MG63 (cell line): ENCODE results near the gene F2RL3. TPM values are rescaled to one million over a fixed set of nuclear protein-coding genes. Genes with fewer than 3 reads are reported as not detected.
"Not testable (repeated sequence)": the region's sequence is repeated elsewhere in the genome, so short reads cannot be mapped to it uniquely, and the experiment has no call there.

ENCODE experiments used
- DNase-seq: peaks from one replicate; pipeline ENCODE4 v3.0.0-alpha.2; 2020
- H3K27me3 ChIP-seq: fragments of 250-450 bp; sonication (Bioruptor Pico); 2 replicates; pipeline ENCODE4 v1.5.1; 2020; ENCODE audit warnings: mild to moderate bottlenecking, moderate library complexity
- H3K36me3 ChIP-seq: fragments of 250-450 bp; sonication (Bioruptor Pico); 2 replicates; pipeline ENCODE4 v1.5.1; 2020; ENCODE audit warnings: mild to moderate bottlenecking, moderate library complexity
- H3K4me3 ChIP-seq: fragments of 250-450 bp; sonication (Bioruptor Pico); 2 replicates; pipeline ENCODE4 v1.5.1; 2020; ENCODE audit warnings: mild to moderate bottlenecking, moderate library complexity
- H3K9me3 ChIP-seq: fragments of 250-450 bp; sonication (Bioruptor Pico); 2 replicates; pipeline ENCODE4 v1.5.1; 2020; ENCODE audit warnings: mild to moderate bottlenecking, moderate library complexity
- total RNA-seq: library from RNA; depleted of rRNA; stranded (reverse); fragments of >200 nt; shearing (Covaris generic); gene quantifications from 2 replicates; pipeline ENCODE4 v1.2.3, GENCODE V29; 2014; ENCODE audit warnings: low replicate concordance

F2RL3 gene
- total RNA-seq, 1 experiment from 2014 or later = not detected

DNA sequence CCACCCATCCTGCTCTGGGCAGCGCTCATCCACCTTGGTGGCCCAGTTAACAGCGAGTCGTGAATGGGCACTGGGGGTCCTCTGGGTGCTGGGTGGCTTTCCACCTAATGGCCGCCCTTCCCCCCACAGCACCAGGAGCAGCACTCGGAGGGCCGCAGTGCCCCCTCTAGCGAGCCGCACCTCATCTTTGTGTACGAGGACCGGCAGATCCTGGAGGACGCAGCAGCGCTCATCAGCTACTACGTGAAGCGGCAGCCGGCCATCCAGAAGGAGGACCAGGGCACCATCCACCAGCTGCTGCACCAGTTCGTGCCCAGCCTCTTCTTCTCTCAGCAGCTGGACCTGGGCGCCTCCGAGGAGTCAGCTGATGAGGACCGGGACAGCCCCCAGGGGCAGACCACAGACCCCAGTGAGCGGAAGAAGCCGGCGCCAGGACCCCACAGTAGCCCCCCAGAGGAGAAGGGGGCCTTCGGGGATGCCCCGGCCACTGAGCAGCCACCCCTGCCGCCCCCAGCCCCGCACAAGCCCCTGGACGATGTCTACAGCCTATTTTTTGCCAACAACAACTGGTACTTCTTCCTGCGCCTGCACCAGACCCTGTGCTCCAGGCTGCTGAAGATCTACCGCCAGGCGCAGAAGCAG lies 19.3 kb upstream of the F2RL3 start:
- Histone ChIP-seq H3K27me3 (no peaks in the 10 kb centered on the region), H3K36me3 (peaks cover 79% of the 10 kb centered on the region)

GRCh38 chr19:16871871-16872270 lies 16.9 kb upstream of the F2RL3 start:
- Histone ChIP-seq H3K36me3 (peaks cover 72% of the 10 kb centered on the region), H3K4me3 (no peak overlapping the region)

More for the DNA sequence above, 19.3 kb upstream of the F2RL3 start:
- H3K4me3 ChIP-seq = no peak overlapping the region
- DNase-seq = no peak
- H3K9me3 ChIP-seq = no peaks in the 10 kb centered on the region

DNA sequence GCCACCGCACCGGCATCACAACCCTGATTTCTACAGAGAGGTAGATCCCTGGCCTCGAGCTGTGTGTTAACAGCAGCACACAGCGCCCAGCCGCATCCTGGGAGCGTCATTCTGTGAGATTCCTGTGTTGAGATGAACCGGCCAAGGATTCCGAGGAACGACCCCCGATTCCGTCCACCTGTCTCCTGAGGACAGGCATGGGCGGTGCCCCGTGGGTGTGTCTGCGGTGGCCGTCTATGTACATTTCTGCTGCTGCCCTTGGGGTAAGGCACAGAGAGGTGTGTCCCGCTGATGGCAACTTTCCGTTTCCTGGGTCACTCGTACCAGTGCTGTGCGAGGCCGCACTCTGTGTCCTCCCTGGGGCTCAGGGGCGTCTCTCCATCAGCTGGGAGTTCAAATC lies 16.1 kb upstream of the F2RL3 start:
- no peak for DNase-seq
- no peak overlapping the region for H3K4me3 ChIP-seq
- no peaks in the 10 kb centered on the region for H3K27me3 ChIP-seq
- H3K36me3 ChIP-seq = peaks cover 72% of the 10 kb centered on the region
- H3K9me3 ChIP-seq = no peaks in the 10 kb centered on the region

More at GRCh38 chr19:16871871-16872270, 16.9 kb upstream of the F2RL3 start:
- H3K9me3 ChIP-seq = no peaks in the 10 kb centered on the region
- no peak for DNase-seq
- H3K27me3 ChIP-seq = no peaks in the 10 kb centered on the region

DNA sequence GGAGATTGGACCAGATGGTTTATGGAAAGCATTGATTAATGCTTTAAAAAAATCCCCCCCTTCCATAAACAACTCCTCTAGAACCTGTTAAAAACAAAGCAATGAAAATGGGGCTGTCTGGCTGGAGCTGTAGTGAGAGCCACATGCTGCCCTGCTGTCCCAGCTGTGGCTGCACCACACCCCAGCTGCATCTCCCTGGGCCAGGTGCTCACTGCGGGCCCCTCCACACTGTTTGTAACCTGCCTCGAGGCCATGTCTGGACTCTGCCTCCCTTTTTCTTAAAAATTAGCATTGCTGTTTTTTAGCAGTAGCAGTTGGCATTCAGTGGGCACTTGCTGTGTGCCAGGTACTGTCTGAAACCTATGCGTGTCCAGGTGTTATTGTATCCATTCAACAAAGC lies 15.2 kb upstream of the F2RL3 start:
- H3K36me3 ChIP-seq = peaks cover 74% of the 10 kb centered on the region
- H3K27me3 ChIP-seq = no peaks in the 10 kb centered on the region
- no peak for DNase-seq
- no peaks in the 10 kb centered on the region for H3K9me3 ChIP-seq
- H3K4me3 ChIP-seq = no peak overlapping the region

- H3K9me3 ChIP-seq = no peaks in the 10 kb centered on the region
- no peak for DNase-seq
- H3K4me3 ChIP-seq = no peak overlapping the region
- no peaks in the 10 kb centered on the region for H3K27me3 ChIP-seq
- peaks cover 76% of the 10 kb centered on the region for H3K36me3 ChIP-seq
Measured at GRCh38 chr19:16874250-16874977, 14.4 kb upstream of the F2RL3 start.

- DNase-seq, H3K4me3 ChIP-seq, H3K27me3 ChIP-seq, H3K9me3 ChIP-seq: not testable (repeated sequence)
- peaks cover 78% of the 10 kb centered on the region for H3K36me3 ChIP-seq
Measured at GRCh38 chr19:16874978-16875299, 13.9 kb upstream of the F2RL3 start.

GRCh38 chr19:16875584-16876555 lies 12.9 kb upstream of the F2RL3 start:
- no peak for DNase-seq
- Histone ChIP-seq H3K9me3 (peaks cover 2% of the 10 kb centered on the region; the same call in 1 of the 2 replicates), H3K27me3 (no peaks in the 10 kb centered on the region), H3K36me3 (peaks cover 84% of the 10 kb centered on the region), H3K4me3 (no peak overlapping the region)

DNA sequence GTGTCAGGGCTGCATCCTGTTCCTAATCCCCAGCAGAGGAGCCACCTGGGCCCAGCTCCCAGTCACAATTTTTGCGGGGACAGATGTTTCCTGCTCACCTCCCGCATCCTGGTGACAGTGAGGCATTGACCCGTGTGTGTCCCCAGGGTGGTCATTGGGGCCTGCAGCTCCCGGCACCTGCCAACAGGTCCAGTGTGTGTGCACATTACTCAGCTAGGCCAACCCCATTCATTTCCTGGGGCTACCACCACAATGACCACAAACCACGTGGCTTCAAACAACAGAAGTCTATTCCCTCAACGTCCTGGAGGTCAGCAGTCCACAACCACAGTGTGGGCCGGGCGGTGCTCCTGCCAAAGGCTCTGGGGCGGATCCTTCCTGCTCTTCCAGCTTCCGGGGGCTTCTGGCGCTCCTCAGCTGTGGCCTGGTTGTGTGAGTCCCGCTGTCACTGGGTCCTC lies 11.9 kb upstream of the F2RL3 start:
- Histone ChIP-seq H3K36me3 (peaks cover 77% of the 10 kb centered on the region), H3K4me3 (no peak overlapping the region), H3K27me3 (no peaks in the 10 kb centered on the region), H3K9me3 (peaks cover 12% of the 10 kb centered on the region)
- DNase-seq = no peak

GRCh38 chr19:16877581-16877980 lies 11.2 kb upstream of the F2RL3 start:
- H3K36me3 ChIP-seq = peaks cover 73% of the 10 kb centered on the region
- peaks cover 17% of the 10 kb centered on the region for H3K9me3 ChIP-seq
- H3K4me3 ChIP-seq = no peak overlapping the region
- no peak for DNase-seq
- H3K27me3 ChIP-seq = no peaks in the 10 kb centered on the region

GRCh38 chr19:16878181-16878965 lies 10.4 kb upstream of the F2RL3 start:
- Histone ChIP-seq H3K4me3 (no peak overlapping the region), H3K9me3 (peaks cover 19% of the 10 kb centered on the region), H3K27me3 (no peaks in the 10 kb centered on the region), H3K36me3 (peaks cover 67% of the 10 kb centered on the region)
- DNase-seq = no peak

GRCh38 chr19:16880884-16881554 lies 7.8 kb upstream of the F2RL3 start:
- no peak for DNase-seq
- Histone ChIP-seq H3K4me3 (no peak overlapping the region), H3K27me3 (no peaks in the 10 kb centered on the region), H3K36me3 (peaks cover 52% of the 10 kb centered on the region), H3K9me3 (peaks cover 19% of the 10 kb centered on the region)

DNA sequence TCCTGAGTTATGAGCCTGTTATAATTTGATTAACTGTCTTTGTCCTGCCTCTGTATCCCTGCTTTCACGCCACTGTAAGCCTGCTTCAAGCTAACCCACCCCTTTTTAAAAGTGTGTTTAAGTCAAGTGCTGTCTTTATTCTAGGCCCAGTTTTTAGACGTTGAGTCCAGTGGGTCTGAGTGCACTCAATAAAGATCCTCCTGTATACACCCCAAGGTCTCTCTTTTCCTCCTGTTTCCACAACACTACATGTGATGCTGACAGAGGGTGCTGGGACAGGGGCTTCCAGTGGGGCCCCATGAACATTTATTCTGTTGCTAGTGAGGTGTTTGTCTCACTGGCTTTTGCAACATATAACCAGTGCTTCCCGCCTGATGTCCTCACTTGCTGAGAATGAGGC lies 6.7 kb upstream of the F2RL3 start:
- DNase-seq = no peak
- Histone ChIP-seq H3K9me3 (peaks cover 19% of the 10 kb centered on the region), H3K27me3 (no peaks in the 10 kb centered on the region), H3K4me3 (no peak overlapping the region), H3K36me3 (peaks cover 41% of the 10 kb centered on the region)

GRCh38 chr19:16883522-16883921 lies 5.3 kb upstream of the F2RL3 start:
- peaks cover 19% of the 10 kb centered on the region for H3K9me3 ChIP-seq
- no peak overlapping the region for H3K4me3 ChIP-seq
- DNase-seq = no peak
- no peaks in the 10 kb centered on the region for H3K27me3 ChIP-seq
- H3K36me3 ChIP-seq = peaks cover 27% of the 10 kb centered on the region

DNA sequence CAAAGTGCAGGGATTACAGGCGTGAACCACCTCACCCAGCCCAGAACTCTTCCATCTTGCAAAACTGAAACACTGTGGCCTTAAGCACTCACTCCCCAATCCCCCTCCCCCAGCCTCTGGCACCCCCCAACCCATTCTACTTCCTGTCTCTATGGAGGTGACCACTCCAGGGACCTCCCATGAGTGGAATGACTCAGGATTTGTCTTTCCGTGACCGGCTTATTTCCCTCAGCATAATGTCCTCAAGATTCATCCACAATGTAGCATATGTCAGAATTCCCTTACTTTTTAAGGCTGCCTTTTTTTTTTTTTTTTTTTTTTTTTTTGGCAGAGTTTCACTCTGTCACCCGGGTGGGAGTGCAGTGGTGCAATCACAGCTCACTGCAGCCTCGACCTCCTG lies 3.6 kb upstream of the F2RL3 start:
- Histone ChIP-seq H3K27me3 (no peaks in the 10 kb centered on the region), H3K9me3 (peaks cover 19% of the 10 kb centered on the region), H3K4me3 (no peak overlapping the region), H3K36me3 (peaks cover 11% of the 10 kb centered on the region)
- no peak for DNase-seq

- no peaks in the 10 kb centered on the region for H3K36me3 ChIP-seq
- peak; percentile 67 for DNase-seq
- peak overlapping the region; percentile 24; the same call in 1 of the 2 replicates for H3K4me3 ChIP-seq
- H3K27me3 ChIP-seq = no peaks in the 10 kb centered on the region
- peaks cover 12% of the 10 kb centered on the region for H3K9me3 ChIP-seq
Measured at GRCh38 chr19:16886305-16886880, 2.4 kb upstream of the F2RL3 start.
